ENCODE data around the gene MYL11. TPM values are rescaled to one million over a fixed set of nuclear protein-coding genes. Genes with fewer than 3 reads are reported as not detected.

Gene MYL11
- total RNA-seq, 1 experiment from 2014 or later: not detected

DNA sequence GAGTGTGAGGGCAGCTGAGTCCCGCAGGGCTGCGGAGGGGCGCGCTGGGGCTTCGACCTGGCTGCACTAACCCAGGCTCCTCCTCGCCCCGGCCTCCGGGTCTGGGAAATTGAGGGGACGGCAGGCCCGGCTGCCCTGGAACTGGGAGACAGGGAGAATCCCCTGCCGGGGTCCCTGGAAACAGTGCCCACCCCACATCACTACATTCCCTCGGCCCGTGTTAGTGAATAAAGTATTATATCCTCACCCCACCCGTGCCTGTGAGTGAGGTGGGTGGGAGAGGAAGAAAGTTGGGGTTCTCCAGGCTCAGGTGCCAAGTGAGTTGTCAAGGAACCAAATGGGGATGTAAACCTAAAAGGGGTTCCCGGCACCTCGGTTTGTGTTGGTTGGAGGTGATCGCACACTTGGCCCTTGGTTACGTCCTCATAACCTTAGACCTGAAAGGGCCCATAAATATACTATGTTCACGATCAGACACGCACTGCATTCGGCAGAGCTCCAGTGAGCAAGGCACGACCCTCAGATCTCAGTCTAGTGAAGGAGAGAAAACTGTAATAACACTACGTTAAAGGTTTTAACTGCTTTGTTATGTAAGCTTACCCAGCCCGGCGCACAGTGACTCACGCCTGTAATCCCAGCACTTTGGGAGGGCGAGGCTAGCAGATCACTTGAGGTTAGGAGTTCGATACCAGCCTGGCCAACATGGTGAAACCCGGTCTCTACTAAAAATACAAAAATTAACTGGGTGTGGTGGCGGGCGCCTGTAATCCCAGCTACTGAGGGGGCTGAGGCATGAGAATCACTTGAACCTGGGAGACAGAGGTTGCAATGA lies 44.0 kb downstream of the MYL11 start:
- peak; percentile 17 for DNase-seq (ENCODE audit: low read depth)

DNA sequence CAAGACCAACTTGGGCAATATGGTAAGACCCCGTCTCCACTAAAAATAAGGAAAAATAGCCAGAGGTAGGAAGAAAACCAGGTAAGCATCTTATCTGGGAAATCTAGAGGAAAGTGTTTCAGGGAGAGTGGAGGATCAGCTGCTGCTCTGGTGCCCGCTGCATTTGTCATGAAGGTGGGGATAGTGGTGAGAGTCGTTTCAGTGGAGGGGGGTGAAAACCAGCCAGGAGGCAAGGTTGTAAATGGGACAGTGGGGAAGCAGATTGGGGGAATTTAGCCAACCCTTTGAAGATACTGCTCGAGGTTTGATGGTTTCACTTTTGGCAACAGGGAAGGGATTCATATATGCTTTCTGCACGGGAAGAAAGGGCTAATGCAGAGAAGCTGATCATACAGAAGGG lies 46.4 kb downstream of the MYL11 start:
- DNase-seq (ENCODE audit: low read depth): no peak

Other genes starting within 250 kb of the MYL11 start
- gene CORO1A, start 191.2 kb upstream of the MYL11 start, total RNA-seq (2014; rRNA removed; shearing (Covaris generic)): 4.3 and 25.4 TPM in 2 replicates
- gene BOLA2B, start 181.1 kb upstream of the MYL11 start, total RNA-seq (2014; rRNA removed; shearing (Covaris generic)): 1,051 and 1,320 TPM in 2 replicates
- 48.1 and 67.8 TPM in 2 replicates for gene SLX1A, start 180.9 kb upstream of the MYL11 start, total RNA-seq (2014; rRNA removed; shearing (Covaris generic))
- gene SULT1A3, start 175.5 kb upstream of the MYL11 start, total RNA-seq (2014; rRNA removed; shearing (Covaris generic)): 4.9 and 12.8 TPM in 2 replicates
- gene NPIPB13, start 126.3 kb upstream of the MYL11 start, total RNA-seq (2014; rRNA removed; shearing (Covaris generic)): 0.86 and 1.1 TPM in 2 replicates
- 63.1 and 64.5 TPM in 2 replicates for gene CD2BP2, start 19.5 kb upstream of the MYL11 start, total RNA-seq (2014; rRNA removed; shearing (Covaris generic))
- gene TBC1D10B, start 4.3 kb upstream of the MYL11 start, total RNA-seq (2014; rRNA removed; shearing (Covaris generic)): 26.2 and 27.1 TPM in 2 replicates
- gene SEPTIN1, start 7.8 kb downstream of the MYL11 start, total RNA-seq (2014; rRNA removed; shearing (Covaris generic)): not detected in 2 replicates
- 6.0 and 6.3 TPM in 2 replicates for gene ZNF48, start 20.6 kb downstream of the MYL11 start, total RNA-seq (2014; rRNA removed; shearing (Covaris generic))
- gene ZNF771, start 32.8 kb downstream of the MYL11 start, total RNA-seq (2014; rRNA removed; shearing (Covaris generic)): 13.8 and 19.7 TPM in 2 replicates
- 27.3 and 30.3 TPM in 2 replicates for gene DCTPP1, start 55.2 kb downstream of the MYL11 start, total RNA-seq (2014; rRNA removed; shearing (Covaris generic))
- 5.0 and 6.4 TPM in 2 replicates for gene SEPHS2, start 71.1 kb downstream of the MYL11 start, total RNA-seq (2014; rRNA removed; shearing (Covaris generic))
- gene ITGAL, start 97.9 kb downstream of the MYL11 start, total RNA-seq (2014; rRNA removed; shearing (Covaris generic)): not detected in 2 replicates
- 16.7 and 19.2 TPM in 2 replicates for gene ZNF768, start 151.8 kb downstream of the MYL11 start, total RNA-seq (2014; rRNA removed; shearing (Covaris generic))
- gene ZNF747, start 160.1 kb downstream of the MYL11 start, total RNA-seq (2014; rRNA removed; shearing (Covaris generic)): 5.5 and 6.9 TPM in 2 replicates
- 3.3 and 4.4 TPM in 2 replicates for gene ZNF764, start 183.6 kb downstream of the MYL11 start, total RNA-seq (2014; rRNA removed; shearing (Covaris generic))
- gene ZNF688, start 196.9 kb downstream of the MYL11 start, total RNA-seq (2014; rRNA removed; shearing (Covaris generic)): 7.1 and 15.5 TPM in 2 replicates
- 2.7 and 6.2 TPM in 2 replicates for gene ZNF785, start 210.9 kb downstream of the MYL11 start, total RNA-seq (2014; rRNA removed; shearing (Covaris generic))
- 7.3 and 7.5 TPM in 2 replicates for gene ZNF689, start 235.6 kb downstream of the MYL11 start, total RNA-seq (2014; rRNA removed; shearing (Covaris generic))

Measured in Daoy (cell line).